Subcutaneous adipose tissue (tissue), 4 donors: Measurements from ENCODE around the gene ARRDC4. TPM values are rescaled to one million over a fixed set of nuclear protein-coding genes. Genes with fewer than 3 reads are reported as not detected.

Source experiments
- total RNA-seq, 4 donors: library from RNA; depleted of rRNA; stranded (reverse); fragments of >200 nt; gene quantifications; one replicate each; pipeline ENCODE4 v1.1.0, GENCODE V29; 2016
- TF ChIP-seq, protein P1 (sequence below): fragments of 450-650 bp; IDR thresholded peaks from one replicate; pipeline ENCODE4 v1.5.1; 2016; ENCODE audit warnings: low read depth, mild to moderate bottlenecking, control low read depth, antibody characterized with exemption, moderate library complexity

ARRDC4 gene
- total RNA-seq, 4 donors from 2014 or later = 13.4 to 28.7 (median 16.8) TPM

DNA sequence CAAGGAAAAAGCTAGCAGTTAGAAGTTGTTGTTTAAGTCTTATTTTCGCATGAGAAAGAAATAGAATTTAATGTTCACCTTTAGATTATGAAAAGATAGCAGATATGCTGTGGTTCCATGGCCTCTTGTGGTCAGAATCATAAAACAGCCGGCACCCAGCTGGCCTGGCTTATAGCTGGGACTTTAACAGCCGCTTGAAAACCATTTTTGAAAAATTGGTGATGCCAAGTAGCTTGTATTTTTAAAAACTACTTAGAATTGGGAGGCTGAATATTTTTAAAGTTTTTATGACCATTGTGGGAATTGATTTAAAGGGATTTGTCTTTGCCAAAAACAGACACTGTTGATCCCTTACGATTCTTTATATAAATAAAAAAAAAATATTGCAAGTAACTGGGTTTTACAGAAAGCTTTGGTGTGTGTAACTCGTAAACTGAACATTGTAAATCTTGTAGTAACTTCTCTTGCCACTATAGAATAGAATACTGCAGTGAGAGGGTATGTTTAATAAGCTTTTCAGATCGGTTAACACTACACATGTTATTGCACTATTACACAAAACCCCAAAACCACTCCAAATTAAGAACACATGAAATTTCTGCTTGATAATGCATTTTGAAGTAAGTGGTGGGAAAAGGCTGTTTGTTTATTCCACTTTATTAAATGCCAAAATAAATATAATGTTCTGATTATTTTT, 6.6 kb downstream of the ARRDC4 start:
- TF ChIP-seq, protein P1, sequence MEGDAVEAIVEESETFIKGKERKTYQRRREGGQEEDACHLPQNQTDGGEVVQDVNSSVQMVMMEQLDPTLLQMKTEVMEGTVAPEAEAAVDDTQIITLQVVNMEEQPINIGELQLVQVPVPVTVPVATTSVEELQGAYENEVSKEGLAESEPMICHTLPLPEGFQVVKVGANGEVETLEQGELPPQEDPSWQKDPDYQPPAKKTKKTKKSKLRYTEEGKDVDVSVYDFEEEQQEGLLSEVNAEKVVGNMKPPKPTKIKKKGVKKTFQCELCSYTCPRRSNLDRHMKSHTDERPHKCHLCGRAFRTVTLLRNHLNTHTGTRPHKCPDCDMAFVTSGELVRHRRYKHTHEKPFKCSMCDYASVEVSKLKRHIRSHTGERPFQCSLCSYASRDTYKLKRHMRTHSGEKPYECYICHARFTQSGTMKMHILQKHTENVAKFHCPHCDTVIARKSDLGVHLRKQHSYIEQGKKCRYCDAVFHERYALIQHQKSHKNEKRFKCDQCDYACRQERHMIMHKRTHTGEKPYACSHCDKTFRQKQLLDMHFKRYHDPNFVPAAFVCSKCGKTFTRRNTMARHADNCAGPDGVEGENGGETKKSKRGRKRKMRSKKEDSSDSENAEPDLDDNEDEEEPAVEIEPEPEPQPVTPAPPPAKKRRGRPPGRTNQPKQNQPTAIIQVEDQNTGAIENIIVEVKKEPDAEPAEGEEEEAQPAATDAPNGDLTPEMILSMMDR = no peak

DNA sequence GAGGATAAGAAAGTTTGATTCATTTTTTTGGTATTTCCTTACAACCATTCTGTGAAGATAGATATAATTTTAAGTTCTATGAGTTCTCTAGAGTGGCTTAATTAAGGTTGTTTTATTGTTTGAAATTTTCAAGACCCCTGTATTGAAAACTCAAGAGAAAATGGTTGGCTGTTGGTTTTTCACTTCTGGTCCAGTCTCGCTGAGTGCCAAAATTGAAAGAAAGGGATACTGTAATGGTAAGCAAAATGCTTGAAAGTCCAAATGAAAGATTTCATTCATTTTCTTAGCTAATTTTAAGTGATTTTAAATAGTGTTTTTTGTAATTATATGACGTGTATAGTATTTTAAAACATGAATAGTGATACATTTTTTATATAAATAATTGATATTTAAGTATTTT, 7.4 kb downstream of the ARRDC4 start:
- TF ChIP-seq, protein P1 = no peak

DNA sequence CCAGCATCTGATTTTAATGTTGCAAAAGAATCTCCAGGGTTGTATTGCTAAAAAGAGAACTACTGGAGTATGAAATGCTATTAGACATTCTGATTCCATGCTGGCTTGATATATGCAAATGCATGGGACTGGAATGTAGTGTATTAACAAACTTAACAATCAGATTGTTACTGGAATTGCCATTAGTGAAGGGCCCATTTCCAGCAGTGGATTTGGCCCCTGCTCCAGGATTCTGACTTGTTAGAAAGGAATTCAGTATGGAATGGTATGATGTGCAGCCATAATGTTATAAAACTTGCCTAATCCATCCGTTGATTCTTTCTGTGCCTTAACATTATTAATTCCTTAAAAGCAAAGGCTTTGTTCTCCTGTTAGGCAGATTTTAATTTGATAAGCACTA, 7.9 kb downstream of the ARRDC4 start:
- TF ChIP-seq, protein P1 = no peak

DNA sequence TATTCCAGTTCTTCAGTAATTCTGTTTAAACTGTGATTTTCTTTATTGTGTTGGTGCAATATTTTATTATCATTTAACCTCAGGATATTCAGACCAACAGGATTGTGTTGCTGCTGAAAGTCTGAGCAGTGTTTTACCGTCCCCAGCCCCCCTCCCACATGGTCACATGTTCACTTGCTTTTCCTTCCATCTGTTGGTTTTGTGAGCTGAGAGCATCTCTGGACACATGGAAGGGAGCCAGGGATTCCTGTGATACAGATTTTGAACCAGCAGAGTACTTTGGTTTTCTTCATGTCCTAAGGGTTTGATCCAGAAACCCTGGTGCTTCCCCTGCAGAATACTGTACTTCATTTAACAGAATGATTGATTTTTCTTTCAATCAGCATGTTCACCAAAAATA, 11.9 kb downstream of the ARRDC4 start:
- TF ChIP-seq, protein P1 = no peak

DNA sequence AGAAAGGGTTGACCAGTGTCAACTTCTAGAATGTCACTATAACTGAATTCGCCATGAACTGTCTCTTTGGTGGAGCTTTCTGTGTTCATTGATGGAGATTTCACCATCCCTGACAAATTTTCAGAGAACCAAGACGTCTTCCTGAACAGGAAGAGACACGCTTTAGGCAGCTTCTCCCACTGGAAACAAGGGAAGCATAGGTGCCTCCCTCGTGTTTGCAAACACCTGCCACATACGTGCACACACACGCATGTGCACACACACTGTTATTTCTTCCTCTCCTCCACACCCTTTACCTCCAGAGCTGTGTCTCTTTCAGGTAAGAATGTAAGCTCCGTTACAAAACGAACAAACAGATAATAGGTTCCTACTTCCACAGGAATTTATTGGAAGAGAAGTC, 15.6 kb downstream of the ARRDC4 start:
- TF ChIP-seq, protein P1 = no peak

DNA sequence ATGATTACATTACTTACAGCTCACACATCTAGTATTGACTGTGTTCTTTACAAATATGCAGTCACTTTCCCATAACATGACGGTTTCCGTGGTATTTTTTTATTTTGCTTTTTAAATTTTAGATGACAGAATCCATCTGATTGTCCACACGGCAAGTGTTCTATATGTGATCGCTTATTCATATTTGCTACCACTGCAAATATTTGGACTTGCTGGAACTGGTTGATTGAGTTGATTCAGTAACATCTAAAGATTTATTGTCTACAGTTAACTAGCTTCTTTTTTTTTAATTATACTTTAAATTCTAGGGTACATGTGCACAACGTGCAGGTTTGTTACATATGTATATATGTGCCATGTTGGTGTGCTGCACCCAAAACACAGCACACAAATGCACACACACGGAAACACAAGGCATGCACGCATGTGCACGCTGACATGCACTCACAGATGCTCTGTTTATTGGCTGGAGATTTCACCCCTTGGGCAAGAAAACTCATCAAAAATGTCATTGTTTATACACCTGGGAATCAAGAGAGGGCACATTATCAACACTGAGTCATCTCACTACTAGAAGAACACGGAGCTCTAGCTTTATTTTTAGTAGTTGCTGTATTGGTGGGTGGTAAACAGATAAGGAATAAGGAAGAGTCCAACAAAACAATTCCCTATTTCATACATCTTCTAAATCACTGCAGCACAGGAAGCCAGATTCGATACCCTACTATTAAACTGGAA, 16.4 kb downstream of the ARRDC4 start:
- TF ChIP-seq, protein P1 = no peak

DNA sequence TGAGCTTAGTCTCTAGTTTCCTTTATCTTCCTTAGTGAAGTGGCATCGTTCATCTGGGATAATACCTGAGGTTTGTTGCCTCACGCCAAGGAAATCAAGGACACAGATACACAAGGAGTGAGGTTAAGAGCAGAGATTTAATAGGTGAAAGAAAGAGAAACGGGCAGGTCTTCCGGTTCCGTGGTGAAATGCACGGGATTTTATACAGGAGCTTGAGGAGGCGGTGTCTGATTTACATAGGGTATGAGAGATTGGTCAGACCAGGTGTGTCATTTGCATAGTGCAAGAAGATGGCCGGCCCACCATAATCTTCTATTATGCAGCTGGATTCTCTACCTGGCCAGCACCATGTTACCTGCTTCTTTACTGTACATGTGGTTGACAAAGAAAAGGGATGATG, 17.2 kb downstream of the ARRDC4 start:
- TF ChIP-seq, protein P1 = no peak
